Activated CD4-positive, alpha-beta T cell treated with anti-CD3 and anti-CD28 coated beads for 24 hours (primary cell): Measurements from ENCODE around the gene AFF3.
"Not testable (repeated sequence)": the region's sequence is repeated elsewhere in the genome, so short reads cannot be mapped to it uniquely, and the experiment has no call there.

ENCODE experiments used
- DNase-seq, 2 donors: peaks; one replicate each; pipeline ENCODE4 v3.0.0-alpha.2; 2020; ENCODE audit warnings: low read depth in 2 of 2

AFF3 gene

GRCh38 chr2:99554871-99555270 lies 587.5 kb downstream of the AFF3 start:
- no peak for DNase-seq

GRCh38 chr2:99554238-99554637 lies 588.2 kb downstream of the AFF3 start:
- DNase-seq, result no peak

GRCh38 chr2:99552529-99552928 lies 589.9 kb downstream of the AFF3 start:
- DNase-seq, result no peak

- DNase-seq, result no peak
Measured at GRCh38 chr2:99550368-99550767, 592.0 kb downstream of the AFF3 start.

- DNase-seq, result no peak
Measured at GRCh38 chr2:99545604-99546003, 596.8 kb downstream of the AFF3 start.

- no peak for DNase-seq
Measured at GRCh38 chr2:99545066-99545465, 597.3 kb downstream of the AFF3 start.

GRCh38 chr2:99544608-99545007 lies 597.8 kb downstream of the AFF3 start:
- DNase-seq, result no peak

GRCh38 chr2:99543247-99543646 lies 599.1 kb downstream of the AFF3 start:
- DNase-seq, result no peak

- no peak for DNase-seq
Measured at GRCh38 chr2:99537910-99538485, 604.4 kb downstream of the AFF3 start.

- no peak for DNase-seq
Measured at GRCh38 chr2:99524056-99524455, 618.3 kb downstream of the AFF3 start.

- DNase-seq, result no peak
Measured at GRCh38 chr2:99522157-99522556, 620.2 kb downstream of the AFF3 start.

GRCh38 chr2:99520813-99521212 lies 621.6 kb downstream of the AFF3 start:
- DNase-seq, result no peak

GRCh38 chr2:99520195-99520594 lies 622.2 kb downstream of the AFF3 start:
- DNase-seq, result no peak

- no peak for DNase-seq
Measured at GRCh38 chr2:99514357-99514756, 628.0 kb downstream of the AFF3 start.

- no peak for DNase-seq
Measured at GRCh38 chr2:99512181-99512591, 630.2 kb downstream of the AFF3 start.

- DNase-seq, result no peak
Measured at GRCh38 chr2:99509387-99509786, 633.0 kb downstream of the AFF3 start.

- no peak for DNase-seq
Measured at GRCh38 chr2:99507937-99508818, 634.2 kb downstream of the AFF3 start.

GRCh38 chr2:99504844-99505584 lies 637.4 kb downstream of the AFF3 start:
- no peak for DNase-seq

GRCh38 chr2:99503662-99504416 lies 638.6 kb downstream of the AFF3 start:
- DNase-seq, result not testable (repeated sequence)

- DNase-seq, result no peak
Measured at GRCh38 chr2:99496021-99496420, 646.4 kb downstream of the AFF3 start.
